ENCODE data around the gene TNRC18.

DNA sequence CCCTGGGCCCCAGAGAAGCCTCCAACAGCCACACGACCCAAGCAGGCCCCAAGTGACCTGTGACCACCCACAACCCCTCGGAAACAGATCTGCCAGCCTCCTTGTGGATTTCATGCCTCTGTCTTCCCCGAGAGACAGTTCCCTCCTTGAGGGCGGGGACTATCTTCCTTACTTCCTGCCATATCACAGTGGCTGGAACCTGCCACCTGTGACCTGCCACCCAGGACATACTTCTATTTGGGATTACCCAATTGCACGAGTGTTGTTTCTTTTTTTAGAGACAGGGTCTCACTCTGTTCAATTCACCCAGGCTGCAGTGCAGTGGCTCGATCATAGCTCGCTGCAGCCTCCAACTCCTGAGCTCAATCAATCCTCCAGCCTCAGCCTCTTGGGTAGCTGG is 25.9 kb downstream of the TNRC18 start:
- TF ChIP-seq SP2 (IDR thresholded peaks at IDR 0.05; ENCODE audit: low read length) (no peak), POLR2A (IDR thresholded peaks at IDR 0.05; ENCODE audit: control extremely low read depth in 1 of 2, low read depth in 2 of 2, low read length in 2 of 2) (no peak), JUND (IDR thresholded peaks at IDR 0.05; ENCODE audit: low read length) (no peak), ZNF274 (IDR thresholded peaks at IDR 0.05; ENCODE audit: borderline replicate concordance, extremely low read depth, low read length) (no peak), CBX5 (IDR thresholded peaks at IDR 0.05; ENCODE audit: low read depth, low read length) (no peak)
- TF ChIP-seq, protein P1, sequence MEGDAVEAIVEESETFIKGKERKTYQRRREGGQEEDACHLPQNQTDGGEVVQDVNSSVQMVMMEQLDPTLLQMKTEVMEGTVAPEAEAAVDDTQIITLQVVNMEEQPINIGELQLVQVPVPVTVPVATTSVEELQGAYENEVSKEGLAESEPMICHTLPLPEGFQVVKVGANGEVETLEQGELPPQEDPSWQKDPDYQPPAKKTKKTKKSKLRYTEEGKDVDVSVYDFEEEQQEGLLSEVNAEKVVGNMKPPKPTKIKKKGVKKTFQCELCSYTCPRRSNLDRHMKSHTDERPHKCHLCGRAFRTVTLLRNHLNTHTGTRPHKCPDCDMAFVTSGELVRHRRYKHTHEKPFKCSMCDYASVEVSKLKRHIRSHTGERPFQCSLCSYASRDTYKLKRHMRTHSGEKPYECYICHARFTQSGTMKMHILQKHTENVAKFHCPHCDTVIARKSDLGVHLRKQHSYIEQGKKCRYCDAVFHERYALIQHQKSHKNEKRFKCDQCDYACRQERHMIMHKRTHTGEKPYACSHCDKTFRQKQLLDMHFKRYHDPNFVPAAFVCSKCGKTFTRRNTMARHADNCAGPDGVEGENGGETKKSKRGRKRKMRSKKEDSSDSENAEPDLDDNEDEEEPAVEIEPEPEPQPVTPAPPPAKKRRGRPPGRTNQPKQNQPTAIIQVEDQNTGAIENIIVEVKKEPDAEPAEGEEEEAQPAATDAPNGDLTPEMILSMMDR (IDR thresholded peaks at IDR 0.05; ENCODE audit: control extremely low read depth in 1 of 3, insufficient read depth in 1 of 3, low read depth in 1 of 3, low read length in 3 of 3): no peak
